H1 (cell line): ENCODE measurements around the gene IL1RAP. TPM values are rescaled to one million over a fixed set of nuclear protein-coding genes. Genes with fewer than 3 reads are reported as not detected.

Experiments used
- BCL11A ChIP-seq, 2 experiments: IDR thresholded peaks; one replicate each; pipeline ENCODE4 v1.6.1; 2011; ENCODE audit warnings: low read depth in 2 of 2, low read length in 2 of 2, mild to moderate bottlenecking in 2 of 2
- PHF8 ChIP-seq: fragments of 200-600 bp; sonication (generic); conservative IDR thresholded peaks from 2 replicates; pipeline ENCODE4 v1.7.1; 2012; ENCODE audit warnings: low read depth, mild to moderate bottlenecking, inconsistent platforms, low read length, moderate library complexity
- SUZ12 ChIP-seq: fragments of 200-600 bp; sonication (generic); IDR thresholded peaks from 2 replicates; pipeline ENCODE4 v1.6.1; 2012; ENCODE audit warnings: mild to moderate bottlenecking, inconsistent platforms, low read length, moderate library complexity, mixed read lengths
- polyA plus RNA-seq, 7 experiments: library from polyadenylated mRNA; depleted of rRNA in 3 of 7; stranded (reverse) in 5 of 7; unstranded in 2 of 7; fragments of >200 nt in 5 of 7; fragments of 200-250 nt in 2 of 7; gene quantifications; 1 replicate in 5 of 7; 2 replicates in 1 of 7; 4 replicates in 1 of 7; pipeline versions ENCODE4 v1.2.1 to v1.2.3, GENCODE V29; 2011 to 2013; ENCODE audit warnings: missing spikeins in 2 of 7, mixed read lengths in 2 of 7
- total RNA-seq: library from RNA; stranded (reverse); fragmentation: NEBNext Ultra II Directional; extraction: Animal tissue kit (Norgen Biotek cat#: 25700); gene quantifications from 2 replicates; pipeline ENCODE4 v1.2.1, GENCODE V29; 2021
- TF ChIP-seq, protein P1 (sequence below): fragments of 300-600 bp; sonication (generic); IDR thresholded peaks from 2 replicates; pipeline ENCODE4 v1.7.1; 2012; ENCODE audit warnings: low read length, moderate library complexity, mild to moderate bottlenecking, inconsistent platforms; ENCODE audit not compliant: insufficient replicate concordance

The IL1RAP gene
- total and polyA plus RNA-seq, 2 of the 8 experiments (the other 6 are each of a cell fraction or from before 2014, with no cell fraction given) = 2.4 to 3.9 TPM

DNA sequence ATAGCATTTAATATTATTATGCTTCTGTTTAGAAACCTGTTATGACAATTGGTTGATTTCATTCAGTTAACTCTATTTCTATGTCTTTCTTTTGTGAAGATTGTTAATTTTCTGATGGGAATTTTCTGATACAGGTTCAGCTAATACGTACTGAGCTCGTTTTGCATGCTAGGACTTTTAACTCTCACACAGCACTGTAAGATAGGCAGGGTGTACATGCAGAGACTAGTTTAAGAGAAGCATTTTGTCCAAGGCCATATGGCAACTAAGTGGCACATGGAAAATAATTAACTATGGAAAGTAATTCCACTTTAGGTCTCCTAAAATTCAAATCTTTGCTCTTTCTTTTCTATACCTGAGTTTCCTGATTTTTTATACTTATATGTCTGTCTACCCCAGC, 81.9 kb downstream of the IL1RAP start (continued):
- TF ChIP-seq, protein P1, sequence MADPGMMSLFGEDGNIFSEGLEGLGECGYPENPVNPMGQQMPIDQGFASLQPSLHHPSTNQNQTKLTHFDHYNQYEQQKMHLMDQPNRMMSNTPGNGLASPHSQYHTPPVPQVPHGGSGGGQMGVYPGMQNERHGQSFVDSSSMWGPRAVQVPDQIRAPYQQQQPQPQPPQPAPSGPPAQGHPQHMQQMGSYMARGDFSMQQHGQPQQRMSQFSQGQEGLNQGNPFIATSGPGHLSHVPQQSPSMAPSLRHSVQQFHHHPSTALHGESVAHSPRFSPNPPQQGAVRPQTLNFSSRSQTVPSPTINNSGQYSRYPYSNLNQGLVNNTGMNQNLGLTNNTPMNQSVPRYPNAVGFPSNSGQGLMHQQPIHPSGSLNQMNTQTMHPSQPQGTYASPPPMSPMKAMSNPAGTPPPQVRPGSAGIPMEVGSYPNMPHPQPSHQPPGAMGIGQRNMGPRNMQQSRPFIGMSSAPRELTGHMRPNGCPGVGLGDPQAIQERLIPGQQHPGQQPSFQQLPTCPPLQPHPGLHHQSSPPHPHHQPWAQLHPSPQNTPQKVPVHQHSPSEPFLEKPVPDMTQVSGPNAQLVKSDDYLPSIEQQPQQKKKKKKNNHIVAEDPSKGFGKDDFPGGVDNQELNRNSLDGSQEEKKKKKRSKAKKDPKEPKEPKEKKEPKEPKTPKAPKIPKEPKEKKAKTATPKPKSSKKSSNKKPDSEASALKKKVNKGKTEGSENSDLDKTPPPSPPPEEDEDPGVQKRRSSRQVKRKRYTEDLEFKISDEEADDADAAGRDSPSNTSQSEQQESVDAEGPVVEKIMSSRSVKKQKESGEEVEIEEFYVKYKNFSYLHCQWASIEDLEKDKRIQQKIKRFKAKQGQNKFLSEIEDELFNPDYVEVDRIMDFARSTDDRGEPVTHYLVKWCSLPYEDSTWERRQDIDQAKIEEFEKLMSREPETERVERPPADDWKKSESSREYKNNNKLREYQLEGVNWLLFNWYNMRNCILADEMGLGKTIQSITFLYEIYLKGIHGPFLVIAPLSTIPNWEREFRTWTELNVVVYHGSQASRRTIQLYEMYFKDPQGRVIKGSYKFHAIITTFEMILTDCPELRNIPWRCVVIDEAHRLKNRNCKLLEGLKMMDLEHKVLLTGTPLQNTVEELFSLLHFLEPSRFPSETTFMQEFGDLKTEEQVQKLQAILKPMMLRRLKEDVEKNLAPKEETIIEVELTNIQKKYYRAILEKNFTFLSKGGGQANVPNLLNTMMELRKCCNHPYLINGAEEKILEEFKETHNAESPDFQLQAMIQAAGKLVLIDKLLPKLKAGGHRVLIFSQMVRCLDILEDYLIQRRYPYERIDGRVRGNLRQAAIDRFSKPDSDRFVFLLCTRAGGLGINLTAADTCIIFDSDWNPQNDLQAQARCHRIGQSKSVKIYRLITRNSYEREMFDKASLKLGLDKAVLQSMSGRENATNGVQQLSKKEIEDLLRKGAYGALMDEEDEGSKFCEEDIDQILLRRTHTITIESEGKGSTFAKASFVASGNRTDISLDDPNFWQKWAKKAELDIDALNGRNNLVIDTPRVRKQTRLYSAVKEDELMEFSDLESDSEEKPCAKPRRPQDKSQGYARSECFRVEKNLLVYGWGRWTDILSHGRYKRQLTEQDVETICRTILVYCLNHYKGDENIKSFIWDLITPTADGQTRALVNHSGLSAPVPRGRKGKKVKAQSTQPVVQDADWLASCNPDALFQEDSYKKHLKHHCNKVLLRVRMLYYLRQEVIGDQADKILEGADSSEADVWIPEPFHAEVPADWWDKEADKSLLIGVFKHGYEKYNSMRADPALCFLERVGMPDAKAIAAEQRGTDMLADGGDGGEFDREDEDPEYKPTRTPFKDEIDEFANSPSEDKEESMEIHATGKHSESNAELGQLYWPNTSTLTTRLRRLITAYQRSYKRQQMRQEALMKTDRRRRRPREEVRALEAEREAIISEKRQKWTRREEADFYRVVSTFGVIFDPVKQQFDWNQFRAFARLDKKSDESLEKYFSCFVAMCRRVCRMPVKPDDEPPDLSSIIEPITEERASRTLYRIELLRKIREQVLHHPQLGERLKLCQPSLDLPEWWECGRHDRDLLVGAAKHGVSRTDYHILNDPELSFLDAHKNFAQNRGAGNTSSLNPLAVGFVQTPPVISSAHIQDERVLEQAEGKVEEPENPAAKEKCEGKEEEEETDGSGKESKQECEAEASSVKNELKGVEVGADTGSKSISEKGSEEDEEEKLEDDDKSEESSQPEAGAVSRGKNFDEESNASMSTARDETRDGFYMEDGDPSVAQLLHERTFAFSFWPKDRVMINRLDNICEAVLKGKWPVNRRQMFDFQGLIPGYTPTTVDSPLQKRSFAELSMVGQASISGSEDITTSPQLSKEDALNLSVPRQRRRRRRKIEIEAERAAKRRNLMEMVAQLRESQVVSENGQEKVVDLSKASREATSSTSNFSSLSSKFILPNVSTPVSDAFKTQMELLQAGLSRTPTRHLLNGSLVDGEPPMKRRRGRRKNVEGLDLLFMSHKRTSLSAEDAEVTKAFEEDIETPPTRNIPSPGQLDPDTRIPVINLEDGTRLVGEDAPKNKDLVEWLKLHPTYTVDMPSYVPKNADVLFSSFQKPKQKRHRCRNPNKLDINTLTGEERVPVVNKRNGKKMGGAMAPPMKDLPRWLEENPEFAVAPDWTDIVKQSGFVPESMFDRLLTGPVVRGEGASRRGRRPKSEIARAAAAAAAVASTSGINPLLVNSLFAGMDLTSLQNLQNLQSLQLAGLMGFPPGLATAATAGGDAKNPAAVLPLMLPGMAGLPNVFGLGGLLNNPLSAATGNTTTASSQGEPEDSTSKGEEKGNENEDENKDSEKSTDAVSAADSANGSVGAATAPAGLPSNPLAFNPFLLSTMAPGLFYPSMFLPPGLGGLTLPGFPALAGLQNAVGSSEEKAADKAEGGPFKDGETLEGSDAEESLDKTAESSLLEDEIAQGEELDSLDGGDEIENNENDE = no peak
- TF ChIP-seq SUZ12 = no peak
- TF ChIP-seq BCL11A (IDR thresholded peaks at IDR 0.05; ENCODE audit: low read depth in 2 of 2, low read length in 2 of 2) = no peak
- TF ChIP-seq PHF8 = no peak
